K562 (cell line): Measurements from ENCODE around the gene SLC22A7. TPM values are rescaled to one million over a fixed set of nuclear protein-coding genes. Genes with fewer than 3 reads are reported as not detected.
A peak's percentile ranks its signal among the peaks of the same experiment; 100 is the strongest.

Source experiments
- ARID1B ChIP-seq: fragments of 450-650 bp; IDR thresholded peaks from 2 replicates; pipeline ENCODE4 v1.6.1; 2016; ENCODE audit warnings: antibody characterized with exemption, mild to moderate bottlenecking, inconsistent platforms
- ATF3 ChIP-seq, 2 experiments: fragments of 450-650 bp in 1 of 2; sonication (generic) in 1 of 2; formaldehyde crosslinking in 1 of 2; IDR thresholded peaks in 1 of 2; conservative IDR thresholded peaks in 1 of 2; 2 replicates each; pipeline versions ENCODE4 v1.6.1 to v1.8.1; 2016 to 2023; ENCODE audit warnings: mild to moderate bottlenecking in 2 of 2, moderate library complexity in 2 of 2, inconsistent platforms in 1 of 2, missing genetic modification reagents in 1 of 2
- CREBBP ChIP-seq: IDR thresholded peaks from one replicate; pipeline ENCODE4 v1.6.1; 2012; ENCODE audit warnings: low read depth, mild to moderate bottlenecking, control low read depth, inconsistent platforms, low read length
- DNMT1 ChIP-seq: fragments of 450-650 bp; IDR thresholded peaks from 2 replicates; pipeline ENCODE4 v1.6.1; 2016; ENCODE audit warnings: antibody characterized with exemption, mild to moderate bottlenecking
- E4F1 ChIP-seq: fragments of 250-450 bp; sonication (Bioruptor Pico); IDR thresholded peaks from 2 replicates; pipeline ENCODE4 v1.5.0; 2021; ENCODE audit warnings: mild to moderate bottlenecking, borderline replicate concordance
- GTF3C2 ChIP-seq: IDR thresholded peaks from 3 replicates; pipeline ENCODE4 v1.6.1; 2011; ENCODE audit warnings: borderline replicate concordance, mild to moderate bottlenecking, moderate library complexity; ENCODE audit not compliant: insufficient read length; ENCODE audit errors: extremely low read depth
- POLR3G ChIP-seq: IDR thresholded peaks from 2 replicates; pipeline ENCODE4 v1.6.1; 2011; ENCODE audit not compliant: insufficient read length, insufficient replicate concordance; ENCODE audit errors: extremely low read depth
- PTBP1 ChIP-seq: fragments of 200-400 bp; formaldehyde crosslinking; IDR thresholded peaks from 2 replicates; pipeline ENCODE4 v1.6.1; 2017; ENCODE audit warnings: low read depth, low read length
- SMAD2 ChIP-seq: fragments of 150-350 bp; IDR thresholded peaks from 2 replicates; pipeline ENCODE4 v1.6.1; 2014; ENCODE audit warnings: low read depth, mild to moderate bottlenecking, low read length
- STAT6 ChIP-seq: sonication (generic); formaldehyde crosslinking; IDR thresholded peaks from 2 replicates; pipeline ENCODE4 v1.8.1; 2023; ENCODE audit warnings: mild to moderate bottlenecking, missing genetic modification reagents
- TRIM25 ChIP-seq: fragments of 450-650 bp; IDR thresholded peaks from 2 replicates; pipeline ENCODE4 v1.7.0; 2016; ENCODE audit warnings: borderline replicate concordance
- ZBTB9 ChIP-seq: fragments of 450-650 bp; formaldehyde crosslinking; IDR thresholded peaks from 2 replicates; pipeline ENCODE4 v1.4.0; 2020; ENCODE audit warnings: mild to moderate bottlenecking, moderate library complexity
- ZFP36 ChIP-seq: fragments of 150-350 bp; IDR thresholded peaks from 2 replicates; pipeline ENCODE4 v1.6.1; 2018; ENCODE audit warnings: low read length, low read depth; ENCODE audit not compliant: partially characterized antibody
- polyA plus RNA-seq, 8 experiments: library from polyadenylated mRNA; depleted of rRNA in 4 of 8; stranded (reverse) in 5 of 8; unstranded in 3 of 8; fragments of >200 nt; fragmentation: Nextera tagmentation in 2 of 8; fragmentation: Illumina TruSeq in 1 of 8; extraction: Ambion mirVana in 2 of 8; extraction: Trizol in 1 of 8; gene quantifications; 2 replicates each; pipeline versions ENCODE4 v1.2.1 to v1.2.3, GENCODE V29; 2011 to 2014; ENCODE audit warnings: inconsistent platforms in 1 of 8, missing spikeins in 1 of 8
- total RNA-seq, 7 experiments: library from RNA; depleted of rRNA in 6 of 7; stranded (reverse); fragments of >200 nt in 6 of 7; fragmentation: Illumina TruSeq in 2 of 7; extraction: Trizol in 2 of 7; gene quantifications; 2 replicates each; pipeline versions ENCODE4 v1.2.1 to v1.2.3, GENCODE V29; 2011 to 2021; ENCODE audit warnings: low replicate concordance in 1 of 7

Gene SLC22A7
- total and polyA plus RNA-seq, 9 of the 15 experiments (the other 6 are each of a cell fraction or from before 2014, with no cell fraction given), result not detected

GRCh38 chr6:43269273-43270007 is 28.6 kb upstream of the SLC22A7 start (continued):
- TF ChIP-seq TRIM25 (no peak), CREBBP (no peak), DNMT1 (no peak), ATF3 (IDR thresholded peaks at IDR 0.05) (no peak), ATF3 (CRISPR knock-in tag; conservative IDR thresholded peaks at IDR 0.05) (no peak), PTBP1 (peak; percentile 89; the same call in 1 of the 2 replicates), SMAD2 (no peak), ARID1B (no peak), ZBTB9 (CRISPR knock-in tag) (no peak), ZFP36 (peak; percentile 99), STAT6 (CRISPR knock-in tag) (no peak), GTF3C2 (peak; percentile 58), POLR3G (no peak), E4F1 (CRISPR knock-in tag) (no peak)
